IMR-90 (cell line): Measurements from ENCODE around the gene MCFD2. TPM values are rescaled to one million over a fixed set of nuclear protein-coding genes. Genes with fewer than 3 reads are reported as not detected.

Experiments used
- ATAC-seq: fragments of 200-7000 bp; cut with Tn5 transposase; 2 replicates; pipeline ENCODE4 v1.9.1; 2020; ENCODE audit warnings: low read depth, mild to moderate bottlenecking, moderate library complexity
- BruUV-seq: library from RNA; stranded (reverse); fragments of 400-500 nt; replicated peaks from 2 replicates; lab custom pipeline; 2021; lab: Mats Ljungman, UMichigan
- CTCF ChIA-PET: fragments of 300-600 bp; formaldehyde crosslinking; extraction: SDS; loops from one replicate; lab custom pipeline; 2021; ENCODE audit warnings: antibody characterized with exemption; lab: Yijun Ruan, JAX
- POLR2A ChIA-PET: fragments of 300-600 bp; sonication (Branson Sonifier 250); formaldehyde crosslinking; loops from one replicate; lab custom pipeline; 2022; ENCODE audit warnings: antibody characterized with exemption; ENCODE audit not compliant: unreplicated experiment; lab: Charles Lee
- DNase-seq: peaks from one replicate; pipeline ENCODE4 v3.0.0; 2013
- H2AFZ ChIP-seq: replicated peaks from 2 replicates; pipeline ENCODE3; 2013; ENCODE audit warnings: low read length, mild to moderate bottlenecking; ENCODE audit not compliant: poor library complexity
- H2AK5ac ChIP-seq: 2 replicates; pipeline ENCODE4 v1.6.1; 2013; ENCODE audit warnings: low read depth, low read length, inconsistent platforms
- H2AK9ac ChIP-seq: replicated peaks from 2 replicates; pipeline ENCODE3; 2013; ENCODE audit warnings: mild to moderate bottlenecking, low read depth, low read length, moderate library complexity; ENCODE audit not compliant: poor library complexity
- H2BK120ac ChIP-seq: 2 replicates; pipeline ENCODE4 v1.6.1; 2013; ENCODE audit warnings: low read depth, low read length, inconsistent platforms
- H2BK15ac ChIP-seq: 3 replicates; pipeline ENCODE4 v1.6.1; 2013; ENCODE audit warnings: low read depth, low read length, inconsistent platforms
- H2BK20ac ChIP-seq: 2 replicates; pipeline ENCODE4 v1.6.1; 2013; ENCODE audit warnings: low read depth, mild to moderate bottlenecking, inconsistent platforms, low read length, moderate library complexity
- H2BK5ac ChIP-seq: 2 replicates; pipeline ENCODE4 v1.6.1; 2013; ENCODE audit warnings: mild to moderate bottlenecking, low read depth, low read length, inconsistent platforms; ENCODE audit not compliant: poor library complexity, severe bottlenecking
- H3K14ac ChIP-seq: replicated peaks from 2 replicates; pipeline ENCODE4 v1.6.1; 2013; ENCODE audit warnings: low read depth, low read length, inconsistent platforms
- H3K18ac ChIP-seq: 2 replicates; pipeline ENCODE4 v1.6.1; 2013; ENCODE audit warnings: low read depth, low read length, control low read depth
- H3K23ac ChIP-seq: 2 replicates; pipeline ENCODE4 v1.6.1; 2013; ENCODE audit warnings: low read depth, low read length, inconsistent platforms
- H3K27ac ChIP-seq: 2 replicates; pipeline ENCODE4 v1.5.1; 2013; ENCODE audit warnings: mild to moderate bottlenecking, control low read depth, low read length; ENCODE audit not compliant: insufficient read depth
- H3K27me3 ChIP-seq: 2 replicates; pipeline ENCODE4 v1.6.1; 2013; ENCODE audit warnings: low read length; ENCODE audit not compliant: control insufficient read depth, insufficient read depth
- H3K36me3 ChIP-seq: 2 replicates; pipeline ENCODE4 v1.6.1; 2013; ENCODE audit warnings: low read length, mixed read lengths; ENCODE audit not compliant: control insufficient read depth, insufficient read depth
- H3K4ac ChIP-seq: 2 replicates; pipeline ENCODE4 v1.6.1; 2013; ENCODE audit warnings: low read depth, low read length, inconsistent platforms
- H3K4me1 ChIP-seq: 2 replicates; pipeline ENCODE4 v1.6.1; 2013; ENCODE audit warnings: low read length, mixed read lengths; ENCODE audit not compliant: control insufficient read depth, insufficient read depth
- H3K4me2 ChIP-seq: 2 replicates; pipeline ENCODE4 v1.6.1; 2013; ENCODE audit warnings: low read depth, mild to moderate bottlenecking, control low read depth, low read length, moderate library complexity
- H3K4me3 ChIP-seq: 2 replicates; pipeline ENCODE4 v1.5.1; 2013; ENCODE audit warnings: low read depth, mild to moderate bottlenecking, control low read depth, low read length, moderate library complexity; ENCODE audit not compliant: insufficient read depth
- H3K56ac ChIP-seq: 2 replicates; pipeline ENCODE4 v1.6.1; 2013; ENCODE audit warnings: low read length, inconsistent platforms; ENCODE audit not compliant: insufficient read depth; ENCODE audit errors: extremely low read depth
- H3K79me1 ChIP-seq, 2 experiments: 2 replicates each; pipeline ENCODE4 v1.6.1; 2013; ENCODE audit warnings: low read length in 2 of 2, inconsistent platforms in 1 of 2, low read depth in 1 of 2
- H3K9ac ChIP-seq: 2 replicates; pipeline ENCODE4 v1.6.1; 2013; ENCODE audit warnings: low read depth, low read length, control low read depth
- H3K9me1 ChIP-seq: 2 replicates; pipeline ENCODE4 v1.6.1; 2013; ENCODE audit warnings: low read length, inconsistent platforms; ENCODE audit not compliant: insufficient read depth
- H3K9me3 ChIP-seq: 2 replicates; pipeline ENCODE4 v1.6.1; 2013; ENCODE audit warnings: low read length; ENCODE audit not compliant: control insufficient read depth, insufficient read depth
- H4K20me1 ChIP-seq: 2 replicates; pipeline ENCODE4 v1.6.1; 2013; ENCODE audit warnings: low read length, inconsistent platforms; ENCODE audit not compliant: insufficient read depth
- H4K5ac ChIP-seq: 2 replicates; pipeline ENCODE4 v1.6.1; 2013; ENCODE audit warnings: mild to moderate bottlenecking, low read depth, low read length, control low read depth
- H4K8ac ChIP-seq, 2 experiments: 2 replicates each; pipeline ENCODE4 v1.6.1; 2013; ENCODE audit warnings: low read depth in 2 of 2, low read length in 2 of 2, control low read depth in 1 of 2, inconsistent platforms in 1 of 2
- H4K91ac ChIP-seq: 2 replicates; pipeline ENCODE4 v1.6.1; 2013; ENCODE audit warnings: low read depth, low read length, inconsistent platforms; ENCODE audit not compliant: insufficient read depth
- FOS ChIP-seq: fragments of 150-350 bp; IDR thresholded peaks from 2 replicates; pipeline ENCODE4 v1.6.1; 2016; ENCODE audit warnings: low read depth, low read length
- NFE2L2 ChIP-seq: fragments of 150-350 bp; IDR thresholded peaks from 2 replicates; pipeline ENCODE4 v1.6.1; 2016; ENCODE audit warnings: low read depth, mild to moderate bottlenecking, low read length
- POLR2A ChIP-seq: IDR thresholded peaks from 2 replicates; pipeline ENCODE4 v1.6.1; 2012; ENCODE audit warnings: mild to moderate bottlenecking, low read depth, low read length
- USF2 ChIP-seq: fragments of 150-350 bp; IDR thresholded peaks from 2 replicates; pipeline ENCODE4 v1.6.1; 2017; ENCODE audit warnings: mild to moderate bottlenecking, antibody characterized with exemption, low read length, low read depth
- WGBS, 2 experiments: methylation state at CpG; one replicate each; pipeline versions ENCODE4 v1.1.5 to v1.1.7; 2013; ENCODE audit warnings: missing lambda C conversion rate in 2 of 2; ENCODE audit not compliant: insufficient read length in 1 of 2; ENCODE audit errors: extremely low coverage in 2 of 2; 5-methylcytosine and 5-hydroxymethylcytosine counted together
- dilution Hi-C: fragments of 300-500 bp; cut with HindIII; formaldehyde crosslinking; loops from one replicate; pipeline ENCODE4 v1.14.3; 2018; ENCODE audit warnings: low sequenced_read_pairs; ENCODE audit not compliant: unreplicated experiment
- in situ Hi-C: fragments of 300-500 bp; cut with MboI; formaldehyde crosslinking; loops from 3 replicates; pipeline ENCODE4 v1.14.3; 2019; ENCODE audit warnings: low sequenced_read_pairs, inconsistent platforms, mixed read lengths
- intact Hi-C: fragments of 100-400 bp; cut with micrococcal nuclease; formaldehyde crosslinking; loops from 2 replicates; pipeline ENCODE4 v1.10.0; 2022
- polyA plus RNA-seq, 3 experiments: library from polyadenylated mRNA; depleted of rRNA; stranded (reverse); fragments of >200 nt; gene quantifications; 2 replicates each; pipeline ENCODE4 v1.2.3, GENCODE V29; 2012; ENCODE audit warnings: low replicate concordance in 1 of 3
- total RNA-seq: library from RNA; depleted of rRNA; stranded (reverse); fragments of >200 nt; gene quantifications from 2 replicates; pipeline ENCODE4 v1.2.3, GENCODE V29; 2012
- TF ChIP-seq, protein P1 (sequence below): conservative IDR thresholded peaks from 2 replicates; pipeline ENCODE4 v1.5.1; 2012; ENCODE audit warnings: mild to moderate bottlenecking, low read depth, low read length, improper control_type of control experiment

The MCFD2 gene
- total and polyA plus RNA-seq, 2 of the 4 experiments (the other 2 are of a cell fraction), result 145 to 177 TPM

DNA sequence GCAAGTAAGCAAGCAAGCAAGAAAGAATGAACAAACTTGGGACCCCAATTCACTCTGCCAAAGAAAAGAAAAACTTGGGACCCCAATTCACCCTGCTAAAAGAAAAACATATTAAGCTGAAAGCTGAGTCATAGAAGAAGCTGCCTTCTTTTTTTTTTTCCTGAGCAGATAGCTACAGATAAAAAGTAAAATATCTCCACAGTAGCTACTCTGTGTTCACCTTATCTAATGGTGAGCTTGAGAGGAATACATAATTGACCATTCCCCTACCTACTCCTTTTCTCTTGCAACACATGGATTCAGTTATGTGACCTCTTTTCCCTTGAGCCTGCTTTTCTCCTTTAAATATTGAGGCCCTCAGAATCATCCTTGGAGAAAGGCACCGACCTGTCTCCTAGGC, 63.0 kb downstream of the MCFD2 start:
- Histone ChIP-seq H4K91ac (peak overlapping the region; percentile 95), H3K9me1 (peaks cover 29% of the 10 kb centered on the region), H3K9me3 (peaks cover 3% of the 10 kb centered on the region; the same call in 1 of the 2 replicates), H3K27ac (peak overlapping the region; percentile 80), H3K36me3 (no peaks in the 10 kb centered on the region), H2BK20ac (peak overlapping the region; percentile 99), H3K23ac (peak overlapping the region; percentile 81), H2AK5ac (peak overlapping the region; percentile 99), H2BK15ac (peak overlapping the region; percentile 92), H4K8ac (peak overlapping the region; percentile 82 to 94), H2BK5ac (peak overlapping the region; percentile 100), H2BK120ac (peak overlapping the region; percentile 98), H3K79me1 (peaks cover 21 to 59% of the 10 kb centered on the region in 2 experiments), H3K56ac (peak overlapping the region; percentile 75), H3K4me2 (no peak overlapping the region), H4K5ac (peak overlapping the region; percentile 89), H3K14ac (peak overlapping the region; percentile 94), H2AFZ (peak overlapping the region; percentile 52), H3K27me3 (no peaks in the 10 kb centered on the region), H3K4me3 (no peak overlapping the region), H3K9ac (no peak overlapping the region), H4K20me1 (no peaks in the 10 kb centered on the region), H3K4me1 (peaks cover 56% of the 10 kb centered on the region), H2AK9ac (peak overlapping the region; percentile 86), H3K18ac (peak overlapping the region; percentile 91), H3K4ac (peak overlapping the region; percentile 94)
- TF ChIP-seq USF2 (no peak), FOS (0 out of 2 replicates have a peak, but pooled peaks have one; percentile 8), POLR2A (no peak), NFE2L2 (no peak)
- TF ChIP-seq, protein P1, sequence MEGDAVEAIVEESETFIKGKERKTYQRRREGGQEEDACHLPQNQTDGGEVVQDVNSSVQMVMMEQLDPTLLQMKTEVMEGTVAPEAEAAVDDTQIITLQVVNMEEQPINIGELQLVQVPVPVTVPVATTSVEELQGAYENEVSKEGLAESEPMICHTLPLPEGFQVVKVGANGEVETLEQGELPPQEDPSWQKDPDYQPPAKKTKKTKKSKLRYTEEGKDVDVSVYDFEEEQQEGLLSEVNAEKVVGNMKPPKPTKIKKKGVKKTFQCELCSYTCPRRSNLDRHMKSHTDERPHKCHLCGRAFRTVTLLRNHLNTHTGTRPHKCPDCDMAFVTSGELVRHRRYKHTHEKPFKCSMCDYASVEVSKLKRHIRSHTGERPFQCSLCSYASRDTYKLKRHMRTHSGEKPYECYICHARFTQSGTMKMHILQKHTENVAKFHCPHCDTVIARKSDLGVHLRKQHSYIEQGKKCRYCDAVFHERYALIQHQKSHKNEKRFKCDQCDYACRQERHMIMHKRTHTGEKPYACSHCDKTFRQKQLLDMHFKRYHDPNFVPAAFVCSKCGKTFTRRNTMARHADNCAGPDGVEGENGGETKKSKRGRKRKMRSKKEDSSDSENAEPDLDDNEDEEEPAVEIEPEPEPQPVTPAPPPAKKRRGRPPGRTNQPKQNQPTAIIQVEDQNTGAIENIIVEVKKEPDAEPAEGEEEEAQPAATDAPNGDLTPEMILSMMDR, result no peak
- intact Hi-C loops, result no loop called here
- in situ Hi-C loops, result no loop called here
- no TSS peak for BruUV-seq
- dilution Hi-C loops, result no loop called here
- ATAC-seq, result no peak
- POLR2A ChIA-PET, result no interaction called here
- WGBS, 2 experiments, result 100% methylated on average over 1 of the region's 1 CpG; no CpG with 5 or more reads in 1 of the 2 experiments
- CTCF ChIA-PET, result interaction anchor here (0.7 to 1.0 kb wide), 2 partner anchors 9 to 188 kb away, joined by 3 to 5 read pairs; no protein-coding TSS in a partner anchor
- no peak for DNase-seq
